H9 (cell line): ENCODE data around the gene IDH2. TPM values are rescaled to one million over a fixed set of nuclear protein-coding genes. Genes with fewer than 3 reads are reported as not detected.

Experiments used
- DNase-seq: peaks from one replicate; pipeline ENCODE4 v3.0.0-alpha.2; 2017
- H2AFZ ChIP-seq: one replicate; pipeline ENCODE4 v1.6.1; 2013; ENCODE audit warnings: mild to moderate bottlenecking, low read length, control low read depth, moderate library complexity
- H2AK5ac ChIP-seq: 2 replicates; pipeline ENCODE4 v1.6.1; 2013; ENCODE audit warnings: low read length, control low read depth, mixed read lengths; ENCODE audit not compliant: insufficient read length
- H2BK120ac ChIP-seq: one replicate; pipeline ENCODE4 v1.6.1; 2013; ENCODE audit warnings: low read depth, mild to moderate bottlenecking, low read length, control low read depth, inconsistent platforms; ENCODE audit not compliant: poor library complexity, severe bottlenecking
- H2BK12ac ChIP-seq: 2 replicates; pipeline ENCODE4 v1.6.1; 2013; ENCODE audit warnings: low read length, control low read depth, mixed read lengths, low read depth; ENCODE audit not compliant: insufficient read length
- H2BK15ac ChIP-seq: 2 replicates; pipeline ENCODE4 v1.6.1; 2013; ENCODE audit warnings: low read depth, low read length, control low read depth
- H2BK20ac ChIP-seq: one replicate; pipeline ENCODE4 v1.6.1; 2013; ENCODE audit warnings: low read depth, mild to moderate bottlenecking, low read length, control low read depth, inconsistent platforms; ENCODE audit not compliant: poor library complexity, severe bottlenecking
- H2BK5ac ChIP-seq: 2 replicates; pipeline ENCODE4 v1.6.1; 2013; ENCODE audit warnings: low read length, control low read depth, mixed read lengths; ENCODE audit not compliant: insufficient read length
- H3K14ac ChIP-seq: 2 replicates; pipeline ENCODE4 v1.6.1; 2013; ENCODE audit warnings: low read length, control low read depth; ENCODE audit not compliant: insufficient read depth
- H3K18ac ChIP-seq: 2 replicates; pipeline ENCODE4 v1.6.1; 2013; ENCODE audit warnings: low read depth, mild to moderate bottlenecking, mixed read lengths, low read length, control low read depth; ENCODE audit not compliant: insufficient read length
- H3K23ac ChIP-seq: 2 replicates; pipeline ENCODE4 v1.6.1; 2013; ENCODE audit warnings: low read length, control low read depth, mixed read lengths, low read depth; ENCODE audit not compliant: insufficient read length
- H3K23me2 ChIP-seq: 2 replicates; pipeline ENCODE4 v1.6.1; 2013; ENCODE audit warnings: low read depth, mild to moderate bottlenecking, mixed read lengths, low read length, control low read depth; ENCODE audit not compliant: insufficient read length, poor library complexity, severe bottlenecking
- H3K27ac ChIP-seq: 2 replicates; pipeline ENCODE4 v1.5.1; 2013; ENCODE audit warnings: low read length, control low read depth, mixed read lengths, low read depth; ENCODE audit not compliant: insufficient read length
- H3K27me3 ChIP-seq: 2 replicates; pipeline ENCODE4 v1.6.1; 2013; ENCODE audit warnings: low read length, control low read depth, inconsistent platforms; ENCODE audit not compliant: insufficient read depth
- H3K4ac ChIP-seq: 2 replicates; pipeline ENCODE4 v1.6.1; 2013; ENCODE audit warnings: low read depth, mild to moderate bottlenecking, control low read depth, inconsistent platforms, low read length, moderate library complexity
- H3K4me1 ChIP-seq: 2 replicates; pipeline ENCODE4 v1.6.1; 2013; ENCODE audit warnings: low read length, control low read depth, inconsistent platforms; ENCODE audit not compliant: insufficient read depth
- H3K4me2 ChIP-seq: 2 replicates; pipeline ENCODE4 v1.6.1; 2013; ENCODE audit warnings: low read length, control low read depth, mixed read lengths; ENCODE audit not compliant: insufficient read length, insufficient read depth
- H3K56ac ChIP-seq: 2 replicates; pipeline ENCODE4 v1.6.1; 2013; ENCODE audit warnings: low read depth, mild to moderate bottlenecking, mixed read lengths, low read length, control low read depth; ENCODE audit not compliant: insufficient read length
- H3K79me1 ChIP-seq: 2 replicates; pipeline ENCODE4 v1.6.1; 2013; ENCODE audit warnings: low read depth, mild to moderate bottlenecking, moderate library complexity, low read length, control low read depth, inconsistent platforms; ENCODE audit not compliant: insufficient read depth, poor library complexity, severe bottlenecking
- H3K79me2 ChIP-seq: 2 replicates; pipeline ENCODE4 v1.6.1; 2013; ENCODE audit warnings: low read length, control low read depth, inconsistent platforms; ENCODE audit not compliant: insufficient read depth
- H3K9ac ChIP-seq: 2 replicates; pipeline ENCODE4 v1.6.1; 2013; ENCODE audit warnings: low read length, control low read depth, mixed read lengths; ENCODE audit not compliant: insufficient read length; ENCODE audit errors: extremely low read depth
- H3K9me3 ChIP-seq: one replicate; pipeline ENCODE4 v1.6.1; 2013; ENCODE audit warnings: low read depth, low read length, inconsistent platforms; ENCODE audit not compliant: control insufficient read depth
- H3T11ph ChIP-seq: one replicate; pipeline ENCODE4 v1.6.1; 2013; ENCODE audit warnings: mild to moderate bottlenecking, low read length, control low read depth, inconsistent platforms
- H4K20me1 ChIP-seq: one replicate; pipeline ENCODE4 v1.6.1; 2013; ENCODE audit not compliant: control insufficient read depth, insufficient read length, insufficient read depth
- H4K5ac ChIP-seq: 2 replicates; pipeline ENCODE4 v1.6.1; 2013; ENCODE audit warnings: low read depth, mild to moderate bottlenecking, mixed read lengths, low read length, control low read depth; ENCODE audit not compliant: insufficient read length
- H4K8ac ChIP-seq: replicated peaks from 2 replicates; pipeline ENCODE4 v1.6.1; 2013; ENCODE audit warnings: low read length, control low read depth, mixed read lengths, low read depth; ENCODE audit not compliant: insufficient read length
- H4K91ac ChIP-seq: 2 replicates; pipeline ENCODE4 v1.6.1; 2013; ENCODE audit warnings: low read depth, mild to moderate bottlenecking, moderate library complexity, mixed read lengths, low read length, control low read depth; ENCODE audit not compliant: insufficient read length
- H3K27ac Mint-ChIP-seq, 3 experiments: 2 replicates in 2 of 3; 3 replicates in 1 of 3; pipeline ENCODE4 v1.8.0; 2020 to 2021; ENCODE audit warnings: mixed read lengths in 3 of 3, mild to moderate bottlenecking in 1 of 3, moderate library complexity in 1 of 3
- H3K27me3 Mint-ChIP-seq: 2 replicates; pipeline ENCODE4 v1.8.0; 2021; ENCODE audit warnings: low read depth, mild to moderate bottlenecking, moderate library complexity, mixed read lengths
- H3K36me3 Mint-ChIP-seq, 3 experiments: 2 replicates in 2 of 3; 3 replicates in 1 of 3; pipeline ENCODE4 v1.8.0; 2020 to 2021; ENCODE audit warnings: low read depth in 3 of 3, mixed read lengths in 3 of 3; ENCODE audit not compliant: insufficient read depth in 1 of 3
- H3K4me1 Mint-ChIP-seq, 2 experiments: 2 replicates each; pipeline ENCODE4 v1.8.0; 2020; ENCODE audit warnings: mixed read lengths in 2 of 2
- H3K4me3 Mint-ChIP-seq, 2 experiments: 2 replicates in 1 of 2; 3 replicates in 1 of 2; pipeline ENCODE4 v1.8.0; 2020 to 2021; ENCODE audit warnings: mild to moderate bottlenecking in 2 of 2, mixed read lengths in 2 of 2, moderate library complexity in 1 of 2
- H3K9me3 Mint-ChIP-seq, 2 experiments: 2 replicates in 1 of 2; 3 replicates in 1 of 2; pipeline ENCODE4 v1.8.0; 2020; ENCODE audit warnings: mild to moderate bottlenecking in 2 of 2, mixed read lengths in 2 of 2, moderate library complexity in 1 of 2
- CTCF ChIP-seq: fragments of 200-600 bp; sonication (generic); conservative IDR thresholded peaks from 3 replicates; pipeline ENCODE4 v1.8.0; 2021; ENCODE audit warnings: antibody characterized with exemption, mild to moderate bottlenecking
- WGBS: extraction: QIAGEN DNeasy Blood & Tissue Kit; methylation state at CpG from one replicate; pipeline ENCODE4 v1.1.7; 2013; ENCODE audit warnings: missing lambda C conversion rate, low lambda C conversion rate, mixed read lengths; ENCODE audit not compliant: insufficient read length; ENCODE audit errors: extremely low coverage; 5-methylcytosine and 5-hydroxymethylcytosine counted together
- total RNA-seq: library from RNA; stranded (reverse); gene quantifications from 2 replicates; pipeline ENCODE4 v1.2.1, GENCODE V29; 2021

Gene IDH2
- total RNA-seq, 1 experiment from 2014 or later = 57.7 TPM

DNA sequence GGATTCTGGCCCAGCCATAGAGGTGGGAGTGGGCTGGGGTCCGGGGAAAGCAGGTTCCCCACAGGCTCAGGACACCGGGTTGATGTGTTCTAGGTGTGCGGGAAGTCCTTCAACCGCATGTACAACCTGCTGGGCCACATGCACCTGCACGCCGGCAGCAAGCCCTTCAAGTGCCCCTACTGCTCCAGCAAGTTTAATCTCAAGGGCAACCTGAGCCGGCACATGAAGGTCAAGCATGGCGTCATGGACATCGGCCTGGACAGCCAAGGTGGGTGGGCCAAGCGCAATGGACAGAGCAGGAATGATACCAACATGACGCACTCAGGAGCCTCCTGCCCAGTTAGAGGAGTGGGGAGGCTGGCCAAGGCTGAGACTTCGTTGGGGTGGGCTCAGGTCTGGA is 28.2 kb downstream of the IDH2 start:
- H3K27ac ChIP-seq = no peak overlapping the region
- H4K5ac ChIP-seq = no peak overlapping the region
- no peak overlapping the region for H2BK20ac ChIP-seq
- H3K9ac ChIP-seq = no peak overlapping the region
- no peaks in the 10 kb centered on the region for H3K9me3 ChIP-seq
- H4K20me1 ChIP-seq = peaks cover 2% of the 10 kb centered on the region
- H3K79me2 ChIP-seq = no peaks in the 10 kb centered on the region
- no peak overlapping the region for H3T11ph ChIP-seq
- no peaks in the 10 kb centered on the region for H3K27me3 ChIP-seq
- Mint-ChIP-seq H3K9me3 (no peaks in the 10 kb centered on the region), H3K27ac (no peak overlapping the region), H3K27me3 (no peaks in the 10 kb centered on the region), H3K4me3 (no peak overlapping the region), H3K36me3 (peaks cover 2 to 29% (median 11%) of the 10 kb centered on the region in 3 experiments; a peak in 3 of 7 replicates), H3K4me1 (peaks cover 18 to 20% of the 10 kb centered on the region in 2 experiments)
- H2BK15ac ChIP-seq = no peak overlapping the region
- no peak overlapping the region for H4K8ac ChIP-seq
- no peak overlapping the region for H3K4me2 ChIP-seq
- no peak for DNase-seq
- H2AFZ ChIP-seq = no peak overlapping the region
- no peak overlapping the region for H2BK5ac ChIP-seq
- H3K79me1 ChIP-seq = no peaks in the 10 kb centered on the region
- no peak overlapping the region for H3K18ac ChIP-seq
- no peak overlapping the region for H4K91ac ChIP-seq
- no peaks in the 10 kb centered on the region; the same call in 1 of the 2 replicates for H3K4me1 ChIP-seq
- H3K23ac ChIP-seq = no peak overlapping the region
- H3K4ac ChIP-seq = no peak overlapping the region
- no peak overlapping the region; the same call in 1 of the 2 replicates for H3K14ac ChIP-seq
- H2BK12ac ChIP-seq = no peak overlapping the region
- no CpG with 5 or more reads among the region's 12 CpGs for WGBS
- no peak for TF ChIP-seq CTCF
- no peak overlapping the region for H2BK120ac ChIP-seq
- H2AK5ac ChIP-seq = no peak overlapping the region
- H3K56ac ChIP-seq = no peak overlapping the region
- H3K23me2 ChIP-seq = no peaks in the 10 kb centered on the region
